GM23338 (cell line): ENCODE measurements around the gene VKORC1L1. TPM values are rescaled to one million over a fixed set of nuclear protein-coding genes. Genes with fewer than 3 reads are reported as not detected.
"Not testable (repeated sequence)": the region's sequence is repeated elsewhere in the genome, so short reads cannot be mapped to it uniquely, and the experiment has no call there.

Experiments
- ATAC-seq: fragments of 200-7000 bp; cut with Tn5 transposase; 3 replicates; pipeline ENCODE4 v1.9.1; 2020
- DNase-seq: peaks from one replicate; pipeline ENCODE4 v3.0.0-alpha.2; 2015; ENCODE audit warnings: low spot score
- H2AFZ ChIP-seq: fragments of 200-600 bp; sonication (generic); 2 replicates; pipeline ENCODE4 v1.8.0; 2016; ENCODE audit warnings: antibody characterized with exemption, mild to moderate bottlenecking, moderate library complexity
- H3F3A ChIP-seq: fragments of 200-600 bp; sonication (generic); replicated peaks from 2 replicates; pipeline ENCODE4 v1.8.0; 2017; ENCODE audit warnings: antibody characterized with exemption, mixed run types, low read depth
- H3K27ac ChIP-seq: fragments of 200-600 bp; sonication (generic); 2 replicates; pipeline ENCODE4 v1.6.1; 2016; ENCODE audit warnings: low read depth
- H3K27me3 ChIP-seq: fragments of 200-600 bp; sonication (generic); 2 replicates; pipeline ENCODE4 v1.8.0; 2016; ENCODE audit warnings: mild to moderate bottlenecking, mixed run types, moderate library complexity; ENCODE audit not compliant: insufficient read depth
- H3K36me3 ChIP-seq: fragments of 200-600 bp; sonication (generic); 2 replicates; pipeline ENCODE4 v1.8.0; 2016; ENCODE audit warnings: mild to moderate bottlenecking; ENCODE audit not compliant: insufficient read depth
- H3K4me1 ChIP-seq: fragments of 200-600 bp; sonication (generic); 2 replicates; pipeline ENCODE4 v1.8.0; 2016; ENCODE audit warnings: mild to moderate bottlenecking, moderate library complexity; ENCODE audit not compliant: insufficient read depth
- H3K4me2 ChIP-seq: fragments of 200-600 bp; sonication (generic); 2 replicates; pipeline ENCODE4 v1.7.1; 2017; ENCODE audit warnings: mixed run types
- H3K4me3 ChIP-seq: fragments of 200-600 bp; sonication (generic); 2 replicates; pipeline ENCODE4 v1.6.1; 2016; ENCODE audit warnings: mixed run types
- H3K79me2 ChIP-seq: fragments of 200-600 bp; sonication (generic); replicated peaks from 2 replicates; pipeline ENCODE4 v1.8.0; 2017; ENCODE audit warnings: mild to moderate bottlenecking; ENCODE audit not compliant: insufficient read depth
- H3K9me2 ChIP-seq: fragments of 200-600 bp; sonication (generic); 2 replicates; pipeline ENCODE4 v1.8.0; 2017; ENCODE audit not compliant: insufficient read depth
- H4K20me1 ChIP-seq: fragments of 200-600 bp; sonication (generic); replicated peaks from 2 replicates; pipeline ENCODE4 v1.8.0; 2017; ENCODE audit warnings: mild to moderate bottlenecking; ENCODE audit not compliant: insufficient read depth
- H3K27ac Mint-ChIP-seq: 2 replicates; pipeline ENCODE4 v1.8.0; 2020; ENCODE audit warnings: inconsistent platforms, mild to moderate bottlenecking, moderate library complexity, mixed read lengths
- H3K27me3 Mint-ChIP-seq: 3 replicates; pipeline ENCODE4 v1.8.0; 2022; ENCODE audit warnings: low read depth, mild to moderate bottlenecking, moderate library complexity, mixed read lengths, inconsistent platforms; ENCODE audit not compliant: insufficient read depth, poor library complexity
- H3K36me3 Mint-ChIP-seq: 3 replicates; pipeline ENCODE4 v1.8.0; 2021; ENCODE audit warnings: low read depth, mild to moderate bottlenecking, inconsistent platforms, moderate library complexity, mixed read lengths
- H3K4me1 Mint-ChIP-seq: 3 replicates; pipeline ENCODE4 v1.8.0; 2020; ENCODE audit warnings: mild to moderate bottlenecking, inconsistent platforms, mixed read lengths
- H3K4me3 Mint-ChIP-seq: 3 replicates; pipeline ENCODE4 v1.8.0; 2021; ENCODE audit warnings: moderate library complexity, mild to moderate bottlenecking, inconsistent platforms, mixed read lengths
- H3K9me3 Mint-ChIP-seq: 3 replicates; pipeline ENCODE4 v1.8.0; 2020; ENCODE audit warnings: moderate library complexity, mild to moderate bottlenecking, inconsistent platforms, mixed read lengths
- CREB1 ChIP-seq: fragments of 250-450 bp; sonication (Bioruptor Pico); IDR thresholded peaks from 2 replicates; pipeline ENCODE4 v1.5.0; 2020; ENCODE audit warnings: low read depth, mild to moderate bottlenecking, moderate library complexity
- EZH2phosphoT487 ChIP-seq: fragments of 200-600 bp; sonication (generic); IDR thresholded peaks from one replicate; pipeline ENCODE4 v1.8.1; 2018; ENCODE audit warnings: antibody characterized with exemption; ENCODE audit not compliant: unreplicated experiment
- STAT1 ChIP-seq: IDR thresholded peaks from one replicate; pipeline ENCODE4 v1.6.1; 2016; ENCODE audit warnings: antibody characterized with exemption; ENCODE audit not compliant: unreplicated experiment
- ZNF114 ChIP-seq: fragments of 250-450 bp; sonication (Bioruptor Pico); IDR thresholded peaks from 2 replicates; pipeline ENCODE4 v1.5.0; 2020; ENCODE audit warnings: mild to moderate bottlenecking, moderate library complexity
- ZNF331 ChIP-seq: fragments of 250-450 bp; sonication (Bioruptor Pico); IDR thresholded peaks from 2 replicates; pipeline ENCODE4 v1.5.0; 2020; ENCODE audit warnings: low read depth, mild to moderate bottlenecking, moderate library complexity
- ZNF462 ChIP-seq: fragments of 250-450 bp; sonication (Bioruptor Pico); IDR thresholded peaks from 2 replicates; pipeline ENCODE4 v1.5.0; 2020; ENCODE audit warnings: mild to moderate bottlenecking, moderate library complexity
- polyA plus RNA-seq: library from polyadenylated mRNA; unstranded; fragments of >200 nt; fragmentation: Nextera tagmentation; extraction: Ambion mirVana; gene quantifications from 2 replicates; pipeline ENCODE4 v1.2.1, GENCODE V29; 2016
- total RNA-seq: library from RNA; depleted of rRNA; stranded (reverse); fragments of >200 nt; shearing (Covaris generic); gene quantifications from 2 replicates; pipeline ENCODE4 v1.2.3, GENCODE V29; 2014
- TF ChIP-seq, protein P1 (sequence below): IDR thresholded peaks from one replicate; pipeline ENCODE4 v1.6.1; 2018; ENCODE audit warnings: antibody characterized with exemption; ENCODE audit not compliant: unreplicated experiment
- TF ChIP-seq, protein P2 (sequence below), 2 experiments: fragments of 200-600 bp in 1 of 2; sonication (generic) in 1 of 2; conservative IDR thresholded peaks; 2 replicates each; pipeline versions ENCODE4 v1.5.1 to v1.6.1; 2016 to 2017; ENCODE audit warnings: antibody characterized with exemption in 2 of 2, low read depth in 2 of 2, mild to moderate bottlenecking in 2 of 2, moderate library complexity in 1 of 2

VKORC1L1 gene
- total and polyA plus RNA-seq, 2 experiments from 2014 or later: 21.5 to 30.3 TPM

DNA sequence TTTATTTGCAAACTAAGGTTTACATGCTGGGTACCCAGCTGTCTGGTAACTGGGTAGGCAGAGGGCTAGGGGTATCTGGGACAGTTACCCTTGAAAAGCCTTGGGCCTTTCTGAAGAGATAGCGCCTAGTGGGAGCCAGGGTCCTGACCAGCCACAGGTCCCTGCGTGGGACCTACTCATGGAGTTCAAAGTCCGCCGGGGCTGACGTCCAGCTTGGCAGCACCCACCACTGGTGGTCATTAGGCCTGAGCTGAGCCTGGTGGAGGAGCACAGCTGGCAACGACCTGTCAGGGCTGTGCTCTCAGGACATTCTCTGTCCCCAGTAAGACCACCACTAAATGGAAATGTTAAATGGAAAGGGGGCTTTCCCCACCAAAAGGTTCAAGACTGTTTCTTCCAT is 89.2 kb downstream of the VKORC1L1 start (continued):
- TF ChIP-seq, protein P1, sequence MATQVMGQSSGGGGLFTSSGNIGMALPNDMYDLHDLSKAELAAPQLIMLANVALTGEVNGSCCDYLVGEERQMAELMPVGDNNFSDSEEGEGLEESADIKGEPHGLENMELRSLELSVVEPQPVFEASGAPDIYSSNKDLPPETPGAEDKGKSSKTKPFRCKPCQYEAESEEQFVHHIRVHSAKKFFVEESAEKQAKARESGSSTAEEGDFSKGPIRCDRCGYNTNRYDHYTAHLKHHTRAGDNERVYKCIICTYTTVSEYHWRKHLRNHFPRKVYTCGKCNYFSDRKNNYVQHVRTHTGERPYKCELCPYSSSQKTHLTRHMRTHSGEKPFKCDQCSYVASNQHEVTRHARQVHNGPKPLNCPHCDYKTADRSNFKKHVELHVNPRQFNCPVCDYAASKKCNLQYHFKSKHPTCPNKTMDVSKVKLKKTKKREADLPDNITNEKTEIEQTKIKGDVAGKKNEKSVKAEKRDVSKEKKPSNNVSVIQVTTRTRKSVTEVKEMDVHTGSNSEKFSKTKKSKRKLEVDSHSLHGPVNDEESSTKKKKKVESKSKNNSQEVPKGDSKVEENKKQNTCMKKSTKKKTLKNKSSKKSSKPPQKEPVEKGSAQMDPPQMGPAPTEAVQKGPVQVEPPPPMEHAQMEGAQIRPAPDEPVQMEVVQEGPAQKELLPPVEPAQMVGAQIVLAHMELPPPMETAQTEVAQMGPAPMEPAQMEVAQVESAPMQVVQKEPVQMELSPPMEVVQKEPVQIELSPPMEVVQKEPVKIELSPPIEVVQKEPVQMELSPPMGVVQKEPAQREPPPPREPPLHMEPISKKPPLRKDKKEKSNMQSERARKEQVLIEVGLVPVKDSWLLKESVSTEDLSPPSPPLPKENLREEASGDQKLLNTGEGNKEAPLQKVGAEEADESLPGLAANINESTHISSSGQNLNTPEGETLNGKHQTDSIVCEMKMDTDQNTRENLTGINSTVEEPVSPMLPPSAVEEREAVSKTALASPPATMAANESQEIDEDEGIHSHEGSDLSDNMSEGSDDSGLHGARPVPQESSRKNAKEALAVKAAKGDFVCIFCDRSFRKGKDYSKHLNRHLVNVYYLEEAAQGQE: no peak
- TF ChIP-seq STAT1: no peak
- TF ChIP-seq, protein P2, sequence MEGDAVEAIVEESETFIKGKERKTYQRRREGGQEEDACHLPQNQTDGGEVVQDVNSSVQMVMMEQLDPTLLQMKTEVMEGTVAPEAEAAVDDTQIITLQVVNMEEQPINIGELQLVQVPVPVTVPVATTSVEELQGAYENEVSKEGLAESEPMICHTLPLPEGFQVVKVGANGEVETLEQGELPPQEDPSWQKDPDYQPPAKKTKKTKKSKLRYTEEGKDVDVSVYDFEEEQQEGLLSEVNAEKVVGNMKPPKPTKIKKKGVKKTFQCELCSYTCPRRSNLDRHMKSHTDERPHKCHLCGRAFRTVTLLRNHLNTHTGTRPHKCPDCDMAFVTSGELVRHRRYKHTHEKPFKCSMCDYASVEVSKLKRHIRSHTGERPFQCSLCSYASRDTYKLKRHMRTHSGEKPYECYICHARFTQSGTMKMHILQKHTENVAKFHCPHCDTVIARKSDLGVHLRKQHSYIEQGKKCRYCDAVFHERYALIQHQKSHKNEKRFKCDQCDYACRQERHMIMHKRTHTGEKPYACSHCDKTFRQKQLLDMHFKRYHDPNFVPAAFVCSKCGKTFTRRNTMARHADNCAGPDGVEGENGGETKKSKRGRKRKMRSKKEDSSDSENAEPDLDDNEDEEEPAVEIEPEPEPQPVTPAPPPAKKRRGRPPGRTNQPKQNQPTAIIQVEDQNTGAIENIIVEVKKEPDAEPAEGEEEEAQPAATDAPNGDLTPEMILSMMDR (conservative IDR thresholded peaks at IDR 0.05; ENCODE audit: low read depth in 2 of 2): no peak
- no peak for TF ChIP-seq ZNF114 (CRISPR knock-in tag)
- no peak for TF ChIP-seq CREB1

- not testable (repeated sequence) for H4K20me1 ChIP-seq, H3K4me2 ChIP-seq, H3K9me3 Mint-ChIP-seq, H3K4me3 Mint-ChIP-seq, H3F3A ChIP-seq, H2AFZ ChIP-seq, H3K4me1 ChIP-seq, H3K27ac Mint-ChIP-seq, H3K79me2 ChIP-seq, H3K27me3 ChIP-seq, H3K27me3 Mint-ChIP-seq, H3K27ac ChIP-seq, H3K9me2 ChIP-seq, ATAC-seq, H3K4me3 ChIP-seq, DNase-seq, H3K4me1 Mint-ChIP-seq
- peaks cover 32% of the 10 kb centered on the region for H3K36me3 ChIP-seq
- H3K36me3 Mint-ChIP-seq: peaks cover 85% of the 10 kb centered on the region
These were observed 91.8 kb downstream of the VKORC1L1 start for GRCh38 chr7:65964671-65965070.

DNA sequence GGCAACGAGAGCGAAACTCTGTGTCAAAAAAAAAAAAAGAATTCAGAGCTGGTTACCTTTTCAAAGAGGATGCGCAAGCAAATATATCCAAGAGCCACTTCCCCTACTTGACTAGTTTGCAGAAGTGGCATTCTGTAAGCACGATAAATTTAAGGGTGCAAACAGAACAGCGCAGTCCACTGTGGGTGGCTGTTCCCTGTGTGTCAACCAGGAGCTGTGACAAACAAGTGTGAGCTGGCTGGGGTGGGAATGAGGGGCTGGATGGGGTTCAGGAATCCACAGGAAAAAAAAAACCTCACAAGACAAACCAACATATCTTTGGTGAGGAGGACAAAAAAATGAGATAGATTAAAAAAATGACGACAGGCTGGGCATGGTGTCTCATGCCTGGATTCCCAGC is 93.3 kb downstream of the VKORC1L1 start:
- H3K27me3 ChIP-seq: no peaks in the 10 kb centered on the region
- peak; percentile 8 for TF ChIP-seq EZH2phosphoT487
- TF ChIP-seq ZNF331 (CRISPR knock-in tag): no peak
- no peak for TF ChIP-seq ZNF462 (CRISPR knock-in tag)
- TF ChIP-seq STAT1: no peak
- no peaks in the 10 kb centered on the region for H3K4me1 ChIP-seq
- H3K4me3 ChIP-seq: no peak overlapping the region
- peaks cover 32% of the 10 kb centered on the region for H3K36me3 ChIP-seq
- no peak overlapping the region for H2AFZ ChIP-seq
- H3K27ac ChIP-seq: no peak overlapping the region
- H3K9me2 ChIP-seq: no peaks in the 10 kb centered on the region
- H3F3A ChIP-seq: no peaks in the 10 kb centered on the region
- Mint-ChIP-seq H3K27ac (no peak overlapping the region), H3K4me3 (no peak overlapping the region), H3K9me3 (no peaks in the 10 kb centered on the region; the same call in 2 of the 3 replicates), H3K27me3 (peaks cover 11% of the 10 kb centered on the region), H3K4me1 (no peaks in the 10 kb centered on the region), H3K36me3 (peaks cover 85% of the 10 kb centered on the region)
- H4K20me1 ChIP-seq: no peaks in the 10 kb centered on the region
- H3K79me2 ChIP-seq: no peaks in the 10 kb centered on the region
- ATAC-seq (no peak), DNase-seq (no peak)
- no peak overlapping the region for H3K4me2 ChIP-seq
